Measurements from ENCODE around the gene RASGRP2.

RASGRP2 gene

GRCh38 chr11:64721359-64721699, 22.6 kb downstream of the RASGRP2 start:
- Histone ChIP-seq H3K9me3 (ENCODE audit: control insufficient read depth, low read length) (no peaks in the 10 kb centered on the region), H3K4me3 (ENCODE audit: low read depth, low read length) (no peak overlapping the region), H3K27ac (no peak overlapping the region), H3K27me3 (ENCODE audit: control insufficient read depth, insufficient read depth, low read length) (no peaks in the 10 kb centered on the region), H3K4me2 (ENCODE audit: low read length) (no peak overlapping the region), H3K79me2 (no peaks in the 10 kb centered on the region), H3K9ac (no peak overlapping the region), H3K36me3 (ENCODE audit: control insufficient read depth, insufficient read depth, low read length) (no peaks in the 10 kb centered on the region), H2AFZ (no peak overlapping the region), H3K4me1 (no peaks in the 10 kb centered on the region)
- TF ChIP-seq, protein P1, sequence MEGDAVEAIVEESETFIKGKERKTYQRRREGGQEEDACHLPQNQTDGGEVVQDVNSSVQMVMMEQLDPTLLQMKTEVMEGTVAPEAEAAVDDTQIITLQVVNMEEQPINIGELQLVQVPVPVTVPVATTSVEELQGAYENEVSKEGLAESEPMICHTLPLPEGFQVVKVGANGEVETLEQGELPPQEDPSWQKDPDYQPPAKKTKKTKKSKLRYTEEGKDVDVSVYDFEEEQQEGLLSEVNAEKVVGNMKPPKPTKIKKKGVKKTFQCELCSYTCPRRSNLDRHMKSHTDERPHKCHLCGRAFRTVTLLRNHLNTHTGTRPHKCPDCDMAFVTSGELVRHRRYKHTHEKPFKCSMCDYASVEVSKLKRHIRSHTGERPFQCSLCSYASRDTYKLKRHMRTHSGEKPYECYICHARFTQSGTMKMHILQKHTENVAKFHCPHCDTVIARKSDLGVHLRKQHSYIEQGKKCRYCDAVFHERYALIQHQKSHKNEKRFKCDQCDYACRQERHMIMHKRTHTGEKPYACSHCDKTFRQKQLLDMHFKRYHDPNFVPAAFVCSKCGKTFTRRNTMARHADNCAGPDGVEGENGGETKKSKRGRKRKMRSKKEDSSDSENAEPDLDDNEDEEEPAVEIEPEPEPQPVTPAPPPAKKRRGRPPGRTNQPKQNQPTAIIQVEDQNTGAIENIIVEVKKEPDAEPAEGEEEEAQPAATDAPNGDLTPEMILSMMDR (IDR thresholded peaks at IDR 0.05) = no peak

GRCh38 chr11:64720640-64721358, 23.1 kb downstream of the RASGRP2 start:
- H3K27me3 ChIP-seq (ENCODE audit: control insufficient read depth, insufficient read depth, low read length) = no peaks in the 10 kb centered on the region
- no peak overlapping the region for H3K27ac ChIP-seq
- H3K4me2 ChIP-seq (ENCODE audit: low read length) = no peak overlapping the region
- H2AFZ ChIP-seq = no peak overlapping the region
- H3K9me3 ChIP-seq (ENCODE audit: control insufficient read depth, low read length) = no peaks in the 10 kb centered on the region
- no peak overlapping the region for H3K9ac ChIP-seq
- H3K4me1 ChIP-seq = no peaks in the 10 kb centered on the region
- H3K79me2 ChIP-seq = no peaks in the 10 kb centered on the region
- no peaks in the 10 kb centered on the region for H3K36me3 ChIP-seq (ENCODE audit: control insufficient read depth, insufficient read depth, low read length)
- TF ChIP-seq, protein P1 (IDR thresholded peaks at IDR 0.05) = no peak
- H3K4me3 ChIP-seq (ENCODE audit: low read depth, low read length) = no peak overlapping the region

- Histone ChIP-seq H2AFZ (no peak overlapping the region), H3K4me1 (no peaks in the 10 kb centered on the region), H3K9me3 (ENCODE audit: control insufficient read depth, low read length) (no peaks in the 10 kb centered on the region), H3K36me3 (ENCODE audit: control insufficient read depth, insufficient read depth, low read length) (no peaks in the 10 kb centered on the region), H3K9ac (no peak overlapping the region), H3K27ac (no peak overlapping the region), H3K4me3 (ENCODE audit: low read depth, low read length) (no peak overlapping the region), H3K4me2 (ENCODE audit: low read length) (no peak overlapping the region), H3K79me2 (no peaks in the 10 kb centered on the region), H3K27me3 (ENCODE audit: control insufficient read depth, insufficient read depth, low read length) (no peaks in the 10 kb centered on the region)
- TF ChIP-seq, protein P1 (IDR thresholded peaks at IDR 0.05) = no peak
These were observed 23.8 kb downstream of the RASGRP2 start for GRCh38 chr11:64720167-64720566.

DNA sequence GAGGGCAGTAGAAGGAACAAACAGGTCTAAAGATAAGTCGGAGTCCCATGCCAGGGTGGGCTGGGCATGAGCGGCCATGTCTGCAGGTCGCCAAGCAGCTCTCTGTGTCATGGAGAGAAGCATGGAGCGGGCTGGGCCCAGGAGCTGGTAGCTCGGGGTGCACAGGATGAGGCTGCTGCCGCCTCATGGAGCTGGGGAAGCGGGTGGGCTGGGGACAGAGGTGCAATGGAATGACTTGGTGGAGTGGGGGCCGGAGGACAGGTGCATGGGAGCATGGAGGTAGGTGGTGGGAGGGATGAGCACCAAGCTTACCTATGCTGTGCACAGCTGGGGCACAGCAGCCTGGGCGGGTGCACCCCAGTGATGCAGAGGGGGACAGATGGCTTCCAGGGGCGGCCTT, 24.5 kb downstream of the RASGRP2 start:
- Histone ChIP-seq H3K9ac (no peak overlapping the region), H3K27me3 (ENCODE audit: control insufficient read depth, insufficient read depth, low read length) (no peaks in the 10 kb centered on the region), H3K4me1 (no peaks in the 10 kb centered on the region), H3K9me3 (ENCODE audit: control insufficient read depth, low read length) (no peaks in the 10 kb centered on the region), H3K4me3 (ENCODE audit: low read depth, low read length) (no peak overlapping the region), H3K79me2 (no peaks in the 10 kb centered on the region), H3K36me3 (ENCODE audit: control insufficient read depth, insufficient read depth, low read length) (no peaks in the 10 kb centered on the region), H2AFZ (no peak overlapping the region), H3K27ac (no peak overlapping the region), H3K4me2 (ENCODE audit: low read length) (no peak overlapping the region)
- TF ChIP-seq, protein P1 (IDR thresholded peaks at IDR 0.05) = no peak

- Histone ChIP-seq H3K27me3 (ENCODE audit: control insufficient read depth, insufficient read depth, low read length) (no peaks in the 10 kb centered on the region), H3K4me1 (no peaks in the 10 kb centered on the region), H3K27ac (no peak overlapping the region), H3K9ac (no peak overlapping the region), H3K79me2 (no peaks in the 10 kb centered on the region), H3K9me3 (ENCODE audit: control insufficient read depth, low read length) (no peaks in the 10 kb centered on the region), H3K4me2 (ENCODE audit: low read length) (no peak overlapping the region), H3K36me3 (ENCODE audit: control insufficient read depth, insufficient read depth, low read length) (no peaks in the 10 kb centered on the region), H2AFZ (no peak overlapping the region), H3K4me3 (ENCODE audit: low read depth, low read length) (no peak overlapping the region)
- TF ChIP-seq, protein P1 (IDR thresholded peaks at IDR 0.05) = no peak
These were observed 25.2 kb downstream of the RASGRP2 start for GRCh38 chr11:64718780-64719124.
